ENCODE data around the gene EFTUD2.

GRCh38 chr17:44914148-44914547, 14.9 kb upstream of the EFTUD2 start:
- TF ChIP-seq REST (tag by site-specific recombination; IDR thresholded peaks at IDR 0.05) (no peak), YY1 (tag by site-specific recombination; IDR thresholded peaks at IDR 0.05) (no peak), MEIS1 (CRISPR knock-in tag; IDR thresholded peaks at IDR 0.05; ENCODE audit: borderline replicate concordance) (no peak), ZBTB11 (tag by site-specific recombination; conservative IDR thresholded peaks at IDR 0.05; ENCODE audit: low read depth) (no peak), MZF1 (tag by site-specific recombination; IDR thresholded peaks at IDR 0.05; ENCODE audit: borderline replicate concordance) (no peak), RBAK (tag by site-specific recombination; IDR thresholded peaks at IDR 0.05) (no peak), CTCF (tag by site-specific recombination; IDR thresholded peaks at IDR 0.05) (no peak), ZNF404 (tag by site-specific recombination; IDR thresholded peaks at IDR 0.05) (no peak)

All from HEK293 (cell line).